ENCODE measurements around the gene MIEF1. TPM values are rescaled to one million over a fixed set of nuclear protein-coding genes. Genes with fewer than 3 reads are reported as not detected.

Gene MIEF1
- total and polyA plus RNA-seq, 2 of the 8 experiments (the other 6 are each of a cell fraction or from before 2014, with no cell fraction given): 16.8 to 32.7 TPM

DNA sequence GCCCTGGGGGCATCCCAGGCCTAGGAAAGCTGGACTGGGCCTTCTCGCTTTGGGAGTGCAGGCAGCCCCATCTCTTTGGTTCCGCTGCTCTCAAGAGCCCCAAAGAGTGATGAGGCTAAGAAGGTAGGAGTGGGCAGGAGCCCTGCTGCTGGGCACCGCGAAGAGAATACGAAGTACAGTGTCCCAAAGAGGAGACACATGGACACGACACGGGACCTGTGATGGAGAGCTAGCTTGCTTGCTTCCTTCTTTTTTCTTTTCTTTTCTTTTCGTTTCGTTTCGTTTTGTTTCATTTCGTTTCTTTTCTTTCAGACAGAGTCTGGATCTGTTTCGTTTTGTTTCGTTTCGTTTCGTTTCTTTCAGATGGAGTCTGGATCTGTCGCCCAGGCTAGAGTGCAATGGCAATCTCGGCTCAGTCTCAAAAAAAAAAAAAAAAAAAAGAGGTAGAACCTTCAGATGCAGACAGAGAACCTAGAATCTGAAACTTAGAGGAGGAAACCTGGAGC is 34.6 kb upstream of the MIEF1 start:
- FAIRE-seq: no peak
- no peaks in the 10 kb centered on the region for H3K23me2 ChIP-seq (ENCODE audit: low read depth, low read length)
- WGBS, 2 experiments (ENCODE audit: extremely low coverage in 1 of 2, insufficient coverage in 1 of 2, insufficient read length in 1 of 2, insufficient replicate concordance in 2 of 2, low coverage in 1 of 2, low lambda C conversion rate in 2 of 2, missing lambda C conversion rate in 1 of 2): 92% methylated on average over 15 of the region's 17 CpGs; no CpG with 5 or more reads in 1 of the 2 experiments
- no peak for TF ChIP-seq RNF2 (IDR thresholded peaks at IDR 0.05; ENCODE audit: borderline replicate concordance, low read depth, low read length, missing control alignments, poor library complexity, severe bottlenecking)
- no peak for TF ChIP-seq RBBP5 (IDR thresholded peaks at IDR 0.05; ENCODE audit: borderline replicate concordance, low read depth, low read length)
- TF ChIP-seq, protein P1, sequence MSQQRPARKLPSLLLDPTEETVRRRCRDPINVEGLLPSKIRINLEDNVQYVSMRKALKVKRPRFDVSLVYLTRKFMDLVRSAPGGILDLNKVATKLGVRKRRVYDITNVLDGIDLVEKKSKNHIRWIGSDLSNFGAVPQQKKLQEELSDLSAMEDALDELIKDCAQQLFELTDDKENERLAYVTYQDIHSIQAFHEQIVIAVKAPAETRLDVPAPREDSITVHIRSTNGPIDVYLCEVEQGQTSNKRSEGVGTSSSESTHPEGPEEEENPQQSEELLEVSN (IDR thresholded peaks at IDR 0.05): no peak
- TF ChIP-seq ASH2L (IDR thresholded peaks at IDR 0.05; ENCODE audit: low read length): no peak
- TF ChIP-seq, protein P2, sequence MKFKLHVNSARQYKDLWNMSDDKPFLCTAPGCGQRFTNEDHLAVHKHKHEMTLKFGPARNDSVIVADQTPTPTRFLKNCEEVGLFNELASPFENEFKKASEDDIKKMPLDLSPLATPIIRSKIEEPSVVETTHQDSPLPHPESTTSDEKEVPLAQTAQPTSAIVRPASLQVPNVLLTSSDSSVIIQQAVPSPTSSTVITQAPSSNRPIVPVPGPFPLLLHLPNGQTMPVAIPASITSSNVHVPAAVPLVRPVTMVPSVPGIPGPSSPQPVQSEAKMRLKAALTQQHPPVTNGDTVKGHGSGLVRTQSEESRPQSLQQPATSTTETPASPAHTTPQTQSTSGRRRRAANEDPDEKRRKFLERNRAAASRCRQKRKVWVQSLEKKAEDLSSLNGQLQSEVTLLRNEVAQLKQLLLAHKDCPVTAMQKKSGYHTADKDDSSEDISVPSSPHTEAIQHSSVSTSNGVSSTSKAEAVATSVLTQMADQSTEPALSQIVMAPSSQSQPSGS (IDR thresholded peaks at IDR 0.05; ENCODE audit: low read length): no peak
- TF ChIP-seq BRCA1 (IDR thresholded peaks at IDR 0.05; ENCODE audit: low read depth, low read length): no peak
- TF ChIP-seq CTBP2 (IDR thresholded peaks at IDR 0.05; ENCODE audit: borderline replicate concordance, insufficient read depth, insufficient read length, low read length): no peak
- TF ChIP-seq SP2 (IDR thresholded peaks at IDR 0.05; ENCODE audit: low read length): no peak
- no peak for TF ChIP-seq BACH1 (IDR thresholded peaks at IDR 0.05; ENCODE audit: low read length)

More for the DNA sequence above, 34.6 kb upstream of the MIEF1 start:
- Histone ChIP-seq H3K79me1 (ENCODE audit: low read depth, low read length) (no peaks in the 10 kb centered on the region; the same call in none of the 2 replicates), H4K20me1 (replicated peaks in 1 of 2; ENCODE audit: control insufficient read depth in 1 of 2, insufficient read depth in 2 of 2, low read length in 2 of 2) (peaks cover 0 to 4% of the 10 kb centered on the region in 2 experiments), H3K79me2 (ENCODE audit: control insufficient read depth in 1 of 2, insufficient read depth in 2 of 2, low read length in 2 of 2) (no peaks in the 10 kb centered on the region), H3K27me3 (replicated peaks in 1 of 4; ENCODE audit: control insufficient read depth in 3 of 4, extremely low read depth in 1 of 4, insufficient read depth in 3 of 4, low read length in 3 of 4) (no peaks in the 10 kb centered on the region), H3K9ac (replicated peaks in 1 of 4; ENCODE audit: extremely low read depth in 1 of 4, low read depth in 3 of 4, low read length in 3 of 4) (no peak overlapping the region), H3K36me3 (ENCODE audit: control insufficient read depth in 2 of 4, insufficient read depth in 4 of 4, low read length in 3 of 4) (no peaks in the 10 kb centered on the region), H3K23ac (ENCODE audit: insufficient read length) (no peak overlapping the region), H4K5ac (ENCODE audit: insufficient read length, low read depth, low read length) (no peak overlapping the region), H3K4me1 (replicated peaks in 1 of 4; ENCODE audit: control insufficient read depth in 3 of 4, insufficient read depth in 4 of 4, low read length in 3 of 4) (peaks cover 9 to 32% (median 25%) of the 10 kb centered on the region in 4 experiments), H2BK20ac (ENCODE audit: low read length) (no peak overlapping the region), H3K4ac (replicated peaks; ENCODE audit: insufficient read length, low read depth, low read length) (no peak overlapping the region), H2BK120ac (replicated peaks; ENCODE audit: low read depth, low read length) (no peak overlapping the region), H2BK15ac (ENCODE audit: low read length) (no peak overlapping the region), H3K14ac (ENCODE audit: insufficient read length) (no peak overlapping the region), H4K91ac (replicated peaks; ENCODE audit: insufficient read length, low read length) (no peak overlapping the region), H3K4me3 (ENCODE audit: extremely low read depth in 1 of 4, insufficient read depth in 2 of 4, low read depth in 3 of 4, low read length in 4 of 4) (no peak overlapping the region), H3K27ac (ENCODE audit: low read depth, low read length) (no peak overlapping the region), H3K18ac (ENCODE audit: extremely low read depth, low read length) (no peak overlapping the region), H3K9me3 (ENCODE audit: insufficient read depth in 2 of 2, low read depth in 1 of 2, low read length in 1 of 2) (no peaks in the 10 kb centered on the region), H3K56ac (replicated peaks; ENCODE audit: insufficient read length, low read depth, low read length) (no peak overlapping the region), H4K8ac (ENCODE audit: extremely low read depth, insufficient read depth, low read length) (no peak overlapping the region), H2BK12ac (ENCODE audit: low read depth, low read length) (no peak overlapping the region), H3K4me2 (ENCODE audit: insufficient read depth in 1 of 2, low read depth in 2 of 2, low read length in 2 of 2) (no peak overlapping the region), H2BK5ac (ENCODE audit: low read depth, low read length) (no peak overlapping the region), H2AFZ (ENCODE audit: low read length) (no peak overlapping the region), H2AK5ac (ENCODE audit: low read depth, low read length) (no peak overlapping the region)
- CTCF ChIA-PET (ENCODE audit: partially characterized antibody): interaction anchor here (1.5 to 6.0 kb wide), 5 partner anchors 14 to 28 kb away, joined by 5 to 60 read pairs (median 11); no protein-coding TSS in a partner anchor
- no peak for DNase-seq (ENCODE audit: low read depth in 1 of 2, low spot score in 2 of 2)
- POLR2A ChIA-PET (ENCODE audit: partially characterized antibody): interaction anchor here (0.8 to 3.1 kb wide), 7 partner anchors 14 to 156 kb away, joined by 3 to 8 read pairs (median 5); partner anchors contain the start of genes ATF4 and RPL3
